HepG2 (cell line): ENCODE data around the gene ZCCHC3. TPM values are rescaled to one million over a fixed set of nuclear protein-coding genes. Genes with fewer than 3 reads are reported as not detected.

Experiments
- ATAC-seq: fragments of 200-7000 bp; cut with Tn5 transposase; 3 replicates; pipeline ENCODE4 v1.9.1; 2020; ENCODE audit warnings: mild to moderate bottlenecking, moderate library complexity
- BruUV-seq: library from RNA; stranded (reverse); fragments of 400-500 nt; replicated peaks from 2 replicates; lab custom pipeline; 2021; lab: Mats Ljungman, UMichigan
- CTCF ChIA-PET: fragments of 300-600 bp; formaldehyde crosslinking; extraction: SDS; loops from one replicate; lab custom pipeline; 2021; ENCODE audit warnings: low total read pairs, inconsistent platforms, low intra/inter-chr PET ratio; lab: Yijun Ruan, JAX
- POLR2A ChIA-PET: fragments of 350-600 bp; sonication (Branson Sonifier 250); formaldehyde crosslinking; loops from one replicate; lab custom pipeline; 2020; ENCODE audit warnings: antibody characterized with exemption, inconsistent platforms; lab: Yijun Ruan, JAX
- DNase-seq: peaks from one replicate; pipeline ENCODE4 v3.0.0-alpha.2; 2015; ENCODE audit warnings: low spot score
- FAIRE-seq: peaks from 3 replicates; lab custom pipeline; 2011; peaks lifted over from hg19 to GRCh38; lab: Jason Lieb, UNC
- H2AFZ ChIP-seq: one replicate; pipeline ENCODE4 v1.6.1; 2011; ENCODE audit warnings: low read length, inconsistent platforms
- H3K27ac ChIP-seq: fragments of 300-600 bp; 3 replicates; pipeline ENCODE4 v1.8.0; 2011; ENCODE audit warnings: mixed run types, mild to moderate bottlenecking, mixed read lengths, low read length, inconsistent platforms; ENCODE audit not compliant: insufficient read depth; ENCODE audit errors: extremely low read length
- H3K27me3 ChIP-seq, 2 experiments: fragments of 200-600 bp in 1 of 2; 2 replicates in 1 of 2; 3 replicates in 1 of 2; pipeline versions ENCODE4 v1.6.0 to v1.8.0; 2011; ENCODE audit warnings: low read length in 2 of 2, mild to moderate bottlenecking in 2 of 2, moderate library complexity in 2 of 2, inconsistent platforms in 1 of 2; ENCODE audit not compliant: insufficient read depth in 2 of 2, control insufficient read depth in 1 of 2
- H3K36me3 ChIP-seq, 2 experiments: fragments of 200-600 bp in 1 of 2; replicated peaks in 1 of 2; 2 replicates in 1 of 2; 3 replicates in 1 of 2; pipeline versions ENCODE4 v1.5.1 to v1.8.0; 2011; ENCODE audit warnings: low read length in 2 of 2, inconsistent platforms in 1 of 2; ENCODE audit not compliant: insufficient read depth in 2 of 2, control insufficient read depth in 1 of 2
- H3K4me1 ChIP-seq: 2 replicates; pipeline ENCODE4 v1.5.1; 2012; ENCODE audit warnings: low read length, inconsistent platforms; ENCODE audit not compliant: insufficient read depth
- H3K4me2 ChIP-seq: 2 replicates; pipeline ENCODE4 v1.6.0; 2011; ENCODE audit warnings: low read depth, low read length, inconsistent platforms
- H3K4me3 ChIP-seq, 3 experiments: fragments of 200-600 bp in 1 of 3; sonication (generic), shearing (Covaris generic) in 1 of 3; replicated peaks in 1 of 3; 2 replicates each; pipeline ENCODE4 v1.5.1; 2011 to 2016; ENCODE audit warnings: low read length in 3 of 3, inconsistent platforms in 2 of 3, low read depth in 2 of 3, mild to moderate bottlenecking in 2 of 3, control low read depth in 1 of 3, mixed read lengths in 1 of 3; ENCODE audit not compliant: insufficient read depth in 1 of 3
- H3K79me2 ChIP-seq: one replicate; pipeline ENCODE4 v1.6.1; 2011; ENCODE audit warnings: low read length, inconsistent platforms; ENCODE audit not compliant: insufficient read depth
- H3K9ac ChIP-seq: 2 replicates; pipeline ENCODE4 v1.6.0; 2011; ENCODE audit warnings: mild to moderate bottlenecking, low read depth, low read length, inconsistent platforms; ENCODE audit not compliant: insufficient read depth
- H3K9me3 ChIP-seq: 2 replicates; pipeline ENCODE4 v1.5.1; 2012; ENCODE audit warnings: mild to moderate bottlenecking, low read length
- H4K20me1 ChIP-seq: 2 replicates; pipeline ENCODE4 v1.6.0; 2011; ENCODE audit warnings: inconsistent platforms, mild to moderate bottlenecking, low read length, moderate library complexity; ENCODE audit not compliant: insufficient read depth
- ATF5 ChIP-seq: sonication (generic); formaldehyde crosslinking; IDR thresholded peaks from 2 replicates; pipeline ENCODE4 v1.4.0; 2020; ENCODE audit warnings: mild to moderate bottlenecking, low read depth, missing genetic modification reagents
- CBFB ChIP-seq: sonication (generic); formaldehyde crosslinking; IDR thresholded peaks from 2 replicates; pipeline ENCODE4 v1.4.0; 2020; ENCODE audit warnings: missing genetic modification reagents
- DNMT3B ChIP-seq: conservative IDR thresholded peaks from 2 replicates; pipeline ENCODE4 v1.6.1; 2016; ENCODE audit warnings: missing biosample characterization, control low read depth
- FOXM1 ChIP-seq: sonication (generic); formaldehyde crosslinking; IDR thresholded peaks from 2 replicates; pipeline ENCODE4 v1.5.0; 2020; ENCODE audit warnings: missing genetic modification reagents
- HNRNPUL1 ChIP-seq: fragments of 200-400 bp; formaldehyde crosslinking; IDR thresholded peaks from 2 replicates; pipeline ENCODE4 v1.6.1; 2017; ENCODE audit warnings: low read depth, mild to moderate bottlenecking, low read length, moderate library complexity
- NFAT5 ChIP-seq: sonication (generic); formaldehyde crosslinking; IDR thresholded peaks from 2 replicates; pipeline ENCODE4 v1.4.0; 2020; ENCODE audit warnings: missing genetic modification reagents
- TAF1 ChIP-seq: sonication (generic); formaldehyde crosslinking; IDR thresholded peaks from 2 replicates; pipeline ENCODE4 v1.4.0; 2020; ENCODE audit warnings: missing genetic modification reagents
- UBTF ChIP-seq: sonication (generic); formaldehyde crosslinking; IDR thresholded peaks from 2 replicates; pipeline ENCODE4 v1.4.0; 2020; ENCODE audit warnings: mild to moderate bottlenecking, missing genetic modification reagents
- XBP1 ChIP-seq: sonication (generic); formaldehyde crosslinking; IDR thresholded peaks from 2 replicates; pipeline ENCODE4 v1.5.0; 2020; ENCODE audit warnings: missing genetic modification reagents
- ZBTB4 ChIP-seq: sonication (generic); formaldehyde crosslinking; IDR thresholded peaks from 2 replicates; pipeline ENCODE4 v1.4.0; 2020; ENCODE audit warnings: missing genetic modification reagents, mild to moderate bottlenecking, borderline replicate concordance
- ZNF263 ChIP-seq: sonication (generic); formaldehyde crosslinking; IDR thresholded peaks from 2 replicates; pipeline ENCODE4 v1.4.0; 2020; ENCODE audit warnings: missing genetic modification reagents
- ZNF777 ChIP-seq: sonication (generic); formaldehyde crosslinking; IDR thresholded peaks from 2 replicates; pipeline ENCODE4 v1.4.0; 2020; ENCODE audit warnings: missing genetic modification reagents
- ZNF780A ChIP-seq: sonication (generic); formaldehyde crosslinking; IDR thresholded peaks from 2 replicates; pipeline ENCODE4 v1.8.0; 2022; ENCODE audit warnings: mild to moderate bottlenecking, missing genetic modification reagents, moderate library complexity
- WGBS: methylation state at CpG from one replicate; pipeline ENCODE4 v1.1.6; 2017; ENCODE audit warnings: low lambda C conversion rate; 5-methylcytosine and 5-hydroxymethylcytosine counted together
- in situ Hi-C: cut with HindIII; loops from 2 replicates; pipeline ENCODE4 v1.10.0; 2017; ENCODE audit warnings: low pct_unique_long_range_greater_than_20kb; ENCODE audit not compliant: extremely low pct_ligation_motif_present
- intact Hi-C: fragments of 100-400 bp; cut with micrococcal nuclease; formaldehyde crosslinking; loops from one replicate; pipeline ENCODE4 v1.10.0; 2022; ENCODE audit not compliant: unreplicated experiment
- polyA plus RNA-seq, 8 experiments: library from polyadenylated mRNA; depleted of rRNA in 3 of 8; stranded (reverse) in 7 of 8; unstranded in 1 of 8; fragments of >200 nt; fragmentation: Illumina TruSeq in 4 of 8; extraction: Trizol in 4 of 8; gene quantifications; 2 replicates each; pipeline versions ENCODE4 v1.2.1 to v1.2.3, GENCODE V29; 2011 to 2016; ENCODE audit warnings: low read depth in 4 of 8, missing spikeins in 1 of 8, mixed read lengths in 1 of 8; ENCODE audit not compliant: insufficient read depth in 1 of 8
- total RNA-seq, 5 experiments: library from RNA; depleted of rRNA; stranded (reverse); fragments of >200 nt; fragmentation: Illumina TruSeq; extraction: Trizol; gene quantifications; 2 replicates each; pipeline ENCODE4 v1.2.3, GENCODE V29; 2016; ENCODE audit warnings: low read depth in 1 of 5

Gene ZCCHC3
- total and polyA plus RNA-seq, 2 of the 13 experiments (the other 11 are each of a cell fraction or from before 2014, with no cell fraction given), result 46.6 to 63.0 TPM

- peaks cover 37% of the 10 kb centered on the region for H4K20me1 ChIP-seq
- H3K36me3 ChIP-seq, result peaks cover 4 to 9% of the 10 kb centered on the region in 2 experiments; a peak in 2 of 5 replicates
- H3K4me3 ChIP-seq, result no peak overlapping the region
- no peaks in the 10 kb centered on the region for H3K9me3 ChIP-seq
- DNase-seq (no peak), ATAC-seq (no peak), FAIRE-seq (no peak)
- no peaks in the 10 kb centered on the region; a peak in 1 of 5 replicates for H3K27me3 ChIP-seq
- peaks cover 29% of the 10 kb centered on the region for H3K79me2 ChIP-seq
- intact Hi-C loops, result loop anchor here (1.0 to 2.0 kb wide), 4 partner anchors 17 to 121 kb away; partner anchors contain the start of gene NRSN2
- ChIA-PET POLR2A (interaction anchor here (1.0 to 8.3 kb wide), 9 partner anchors 9 to 78 kb away, joined by 3 to 90 read pairs (median 4); partner anchors contain the start of gene NRSN2), CTCF (interaction anchor here (1.6 to 2.2 kb wide), 4 partner anchors 63 to 120 kb away, joined by 6 to 18 read pairs (median 10); no protein-coding TSS in a partner anchor)
- peak overlapping the region; percentile 92; the same call in 1 of the 2 replicates for H3K4me2 ChIP-seq
- in situ Hi-C loops, result no loop called here
- H3K27ac ChIP-seq, result no peak overlapping the region
- 96% methylated on average over 4 of the region's 4 CpGs for WGBS
- H3K9ac ChIP-seq, result no peak overlapping the region
- BruUV-seq, result no TSS peak
- no peak overlapping the region for H2AFZ ChIP-seq
- H3K4me1 ChIP-seq, result peaks cover 34% of the 10 kb centered on the region
- TF ChIP-seq ZNF780A (no peak), XBP1 (peak; percentile 36; the same call in 1 of the 2 replicates), TAF1 (CRISPR knock-in tag) (0 out of 2 replicates have a peak, but pooled peaks have one; percentile 3), NFAT5 (CRISPR knock-in tag) (peak; percentile 69; the same call in 1 of the 2 replicates), FOXM1 (CRISPR knock-in tag) (0 out of 2 replicates have a peak, but pooled peaks have one; percentile 24), DNMT3B (CRISPR knock-in tag) (no peak), ZNF263 (CRISPR knock-in tag) (peak; percentile 44; the same call in 1 of the 2 replicates), HNRNPUL1 (no peak), ZBTB4 (0 out of 2 replicates have a peak, but pooled peaks have one; percentile 4), ATF5 (CRISPR knock-in tag) (no peak), UBTF (CRISPR knock-in tag) (peak; percentile 58), CBFB (CRISPR knock-in tag) (no peak), ZNF777 (CRISPR knock-in tag) (no peak)
These were observed 32.5 kb downstream of the ZCCHC3 start for GRCh38 chr20:329851-330232.
